Panc1 (cell line): ENCODE results near the gene PCBD1.

Source experiments
- CTCF ChIP-seq: fragments of 450-650 bp; IDR thresholded peaks from 2 replicates; pipeline ENCODE4 v1.5.1; 2017; ENCODE audit warnings: mild to moderate bottlenecking
- POLR2AphosphoS5 ChIP-seq: IDR thresholded peaks from 2 replicates; pipeline ENCODE4 v1.6.1; 2012; ENCODE audit warnings: mild to moderate bottlenecking, low read depth, low read length, moderate library complexity

- TF ChIP-seq POLR2AphosphoS5 (no peak), CTCF (no peak)
Observed at GRCh38 chr10:70937661-70938060, 49.3 kb upstream of the PCBD1 start.
